Measurements from ENCODE around the gene MUC3A.
"Not testable (repeated sequence)": the region's sequence is repeated elsewhere in the genome, so short reads cannot be mapped to it uniquely, and the experiment has no call there.

The MUC3A gene

DNA sequence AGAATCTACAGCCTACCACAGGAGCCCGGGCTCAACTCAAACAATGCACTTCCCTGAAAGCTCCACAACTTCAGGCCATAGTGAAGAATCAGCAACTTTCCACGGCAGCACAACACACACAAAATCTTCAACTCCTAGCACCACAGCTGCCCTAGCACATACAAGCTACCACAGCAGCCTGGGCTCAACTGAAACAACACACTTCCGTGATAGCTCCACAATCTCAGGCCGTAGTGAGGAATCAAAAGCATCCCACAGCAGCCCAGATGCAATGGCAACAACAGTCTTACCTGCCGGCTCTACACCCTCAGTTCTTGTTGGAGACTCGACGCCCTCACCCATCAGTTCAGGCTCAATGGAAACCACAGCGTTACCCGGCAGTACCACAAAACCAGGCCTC lies 42.3 kb downstream of the MUC3A start:
- DNase-seq (ENCODE audit: low read depth) = no peak
- H3K4me3 ChIP-seq (ENCODE audit: low read depth, low read length) = no peak overlapping the region
- TF ChIP-seq, protein P1, sequence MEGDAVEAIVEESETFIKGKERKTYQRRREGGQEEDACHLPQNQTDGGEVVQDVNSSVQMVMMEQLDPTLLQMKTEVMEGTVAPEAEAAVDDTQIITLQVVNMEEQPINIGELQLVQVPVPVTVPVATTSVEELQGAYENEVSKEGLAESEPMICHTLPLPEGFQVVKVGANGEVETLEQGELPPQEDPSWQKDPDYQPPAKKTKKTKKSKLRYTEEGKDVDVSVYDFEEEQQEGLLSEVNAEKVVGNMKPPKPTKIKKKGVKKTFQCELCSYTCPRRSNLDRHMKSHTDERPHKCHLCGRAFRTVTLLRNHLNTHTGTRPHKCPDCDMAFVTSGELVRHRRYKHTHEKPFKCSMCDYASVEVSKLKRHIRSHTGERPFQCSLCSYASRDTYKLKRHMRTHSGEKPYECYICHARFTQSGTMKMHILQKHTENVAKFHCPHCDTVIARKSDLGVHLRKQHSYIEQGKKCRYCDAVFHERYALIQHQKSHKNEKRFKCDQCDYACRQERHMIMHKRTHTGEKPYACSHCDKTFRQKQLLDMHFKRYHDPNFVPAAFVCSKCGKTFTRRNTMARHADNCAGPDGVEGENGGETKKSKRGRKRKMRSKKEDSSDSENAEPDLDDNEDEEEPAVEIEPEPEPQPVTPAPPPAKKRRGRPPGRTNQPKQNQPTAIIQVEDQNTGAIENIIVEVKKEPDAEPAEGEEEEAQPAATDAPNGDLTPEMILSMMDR (IDR thresholded peaks at IDR 0.05; ENCODE audit: low read depth, low read length, missing control alignments) = no peak

DNA sequence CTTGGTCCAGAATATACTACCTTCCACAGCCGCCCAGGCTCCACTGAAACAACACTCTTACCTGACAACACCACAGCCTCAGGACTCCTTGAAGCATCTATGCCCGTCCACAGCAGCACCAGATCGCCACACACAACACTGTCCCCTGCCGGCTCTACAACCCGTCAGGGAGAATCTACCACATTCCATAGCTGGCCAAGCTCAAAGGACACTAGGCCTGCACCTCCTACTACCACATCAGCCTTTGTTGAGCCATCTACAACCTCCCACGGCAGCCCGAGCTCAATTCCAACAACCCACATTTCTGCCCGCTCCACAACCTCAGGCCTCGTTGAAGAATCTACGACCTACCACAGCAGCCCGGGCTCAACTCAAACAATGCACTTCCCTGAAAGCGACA lies 42.9 kb downstream of the MUC3A start:
- DNase-seq (ENCODE audit: low read depth); H3K4me3 ChIP-seq (ENCODE audit: low read depth, low read length): not testable (repeated sequence)

DNA sequence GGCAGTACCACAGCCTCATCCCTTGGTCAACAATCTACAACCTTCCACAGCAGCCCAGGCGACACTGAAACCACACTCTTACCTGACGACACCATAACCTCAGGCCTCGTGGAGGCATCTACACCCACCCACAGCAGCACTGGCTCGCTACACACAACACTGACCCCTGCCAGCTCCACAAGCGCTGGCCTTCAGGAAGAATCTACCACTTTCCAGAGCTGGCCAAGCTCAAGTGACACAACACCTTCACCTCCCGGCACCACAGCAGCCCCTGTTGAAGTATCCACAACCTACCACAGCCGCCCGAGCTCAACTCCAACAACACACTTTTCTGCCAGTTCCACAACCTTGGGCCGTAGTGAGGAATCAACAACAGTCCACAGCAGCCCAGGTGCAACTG lies 45.3 kb downstream of the MUC3A start:
- not testable (repeated sequence) for H3K4me3 ChIP-seq (ENCODE audit: low read depth, low read length); DNase-seq (ENCODE audit: low read depth)

DNA sequence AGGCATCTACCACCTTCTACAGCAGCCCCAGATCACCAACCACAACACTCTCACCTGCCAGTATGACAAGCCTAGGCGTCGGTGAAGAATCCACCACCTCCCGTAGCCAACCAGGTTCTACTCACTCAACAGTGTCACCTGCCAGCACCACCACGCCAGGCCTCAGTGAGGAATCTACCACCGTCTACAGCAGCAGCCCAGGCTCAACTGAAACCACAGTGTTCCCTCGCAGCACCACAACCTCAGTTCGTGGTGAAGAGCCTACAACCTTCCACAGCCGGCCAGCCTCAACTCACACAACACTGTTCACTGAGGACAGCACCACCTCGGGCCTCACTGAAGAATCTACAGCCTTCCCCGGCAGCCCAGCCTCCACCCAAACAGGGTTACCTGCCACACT lies 49.2 kb downstream of the MUC3A start:
- not testable (repeated sequence) for DNase-seq (ENCODE audit: low read depth); H3K4me3 ChIP-seq (ENCODE audit: low read depth, low read length)

DNA sequence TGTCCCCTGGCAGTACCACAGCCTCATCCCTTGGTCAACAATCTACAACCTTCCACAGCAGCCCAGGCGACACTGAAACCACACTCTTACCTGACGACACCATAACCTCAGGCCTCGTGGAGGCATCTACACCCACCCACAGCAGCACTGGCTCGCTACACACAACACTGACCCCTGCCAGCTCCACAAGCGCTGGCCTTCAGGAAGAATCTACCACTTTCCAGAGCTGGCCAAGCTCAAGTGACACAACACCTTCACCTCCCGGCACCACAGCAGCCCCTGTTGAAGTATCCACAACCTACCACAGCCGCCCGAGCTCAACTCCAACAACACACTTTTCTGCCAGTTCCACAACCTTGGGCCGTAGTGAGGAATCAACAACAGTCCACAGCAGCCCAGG lies 50.0 kb downstream of the MUC3A start:
- H3K4me3 ChIP-seq (ENCODE audit: low read depth, low read length); DNase-seq (ENCODE audit: low read depth): not testable (repeated sequence)

DNA sequence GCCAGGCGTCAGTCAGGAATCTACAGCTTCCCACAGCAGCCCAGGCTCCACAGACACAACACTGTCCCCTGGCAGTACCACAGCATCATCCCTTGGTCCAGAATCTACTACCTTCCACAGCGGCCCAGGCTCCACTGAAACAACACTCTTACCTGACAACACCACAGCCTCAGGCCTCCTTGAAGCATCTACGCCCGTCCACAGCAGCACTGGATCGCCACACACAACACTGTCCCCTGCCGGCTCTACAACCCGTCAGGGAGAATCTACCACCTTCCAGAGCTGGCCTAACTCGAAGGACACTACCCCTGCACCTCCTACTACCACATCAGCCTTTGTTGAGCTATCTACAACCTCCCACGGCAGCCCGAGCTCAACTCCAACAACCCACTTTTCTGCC lies 50.7 kb downstream of the MUC3A start:
- DNase-seq (ENCODE audit: low read depth); H3K4me3 ChIP-seq (ENCODE audit: low read depth, low read length): not testable (repeated sequence)

DNA sequence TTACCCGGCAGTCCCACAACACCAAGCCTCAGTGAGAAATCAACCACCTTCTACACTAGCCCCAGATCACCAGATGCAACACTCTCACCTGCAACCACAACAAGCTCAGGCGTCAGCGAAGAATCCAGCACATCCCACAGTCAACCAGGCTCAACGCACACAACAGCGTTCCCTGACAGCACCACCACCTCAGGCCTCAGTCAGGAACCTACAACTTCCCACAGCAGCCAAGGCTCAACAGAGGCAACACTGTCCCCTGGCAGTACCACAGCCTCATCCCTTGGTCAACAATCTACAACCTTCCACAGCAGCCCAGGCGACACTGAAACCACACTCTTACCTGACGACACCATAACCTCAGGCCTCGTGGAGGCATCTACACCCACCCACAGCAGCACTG lies 53.0 kb downstream of the MUC3A start:
- DNase-seq (ENCODE audit: low read depth); H3K4me3 ChIP-seq (ENCODE audit: low read depth, low read length): not testable (repeated sequence)

DNA sequence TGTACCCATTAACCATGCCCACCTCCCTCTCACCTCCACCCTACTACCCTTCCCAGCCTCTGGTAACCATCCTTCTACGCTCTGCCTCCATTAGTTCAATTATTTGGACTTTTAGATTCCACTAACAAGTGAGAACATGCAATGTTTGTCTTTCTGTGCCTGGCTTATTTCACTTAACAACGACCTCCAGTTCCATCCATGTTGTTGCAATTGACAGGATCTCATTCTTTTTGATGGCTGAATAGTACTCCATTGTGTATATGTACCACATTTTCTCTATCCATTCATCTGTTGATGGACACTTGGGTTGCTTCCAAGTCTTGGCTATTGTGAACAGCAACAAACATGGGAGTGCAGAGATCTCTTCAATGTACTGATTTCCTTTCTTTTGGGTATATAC lies 58.0 kb downstream of the MUC3A start:
- not testable (repeated sequence) for DNase-seq (ENCODE audit: low read depth); H3K4me3 ChIP-seq (ENCODE audit: low read depth, low read length)

DNA sequence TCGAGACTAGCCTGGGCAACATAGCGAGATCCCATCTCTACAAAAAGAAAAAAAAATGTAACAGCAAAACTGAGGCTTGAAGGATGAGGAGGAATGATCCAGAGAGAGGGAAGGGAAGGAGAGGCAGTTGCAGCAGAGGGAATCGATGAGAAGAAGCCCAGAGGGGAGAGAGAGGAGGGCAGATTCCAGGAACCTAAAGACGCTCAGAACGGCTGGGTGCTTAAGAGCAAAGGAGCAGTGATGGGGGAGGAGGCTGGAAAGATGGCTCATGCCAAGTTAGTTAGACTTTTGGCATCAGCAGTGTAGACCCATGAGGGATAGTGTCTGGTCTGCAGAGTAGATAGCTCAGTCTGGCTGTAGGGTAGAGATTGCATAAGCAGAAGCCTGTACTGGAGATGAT lies 60.3 kb downstream of the MUC3A start:
- no peak for DNase-seq (ENCODE audit: low read depth)
- TF ChIP-seq, protein P1 (IDR thresholded peaks at IDR 0.05; ENCODE audit: low read depth, low read length, missing control alignments) = no peak
- no peak overlapping the region for H3K4me3 ChIP-seq (ENCODE audit: low read depth, low read length)

DNA sequence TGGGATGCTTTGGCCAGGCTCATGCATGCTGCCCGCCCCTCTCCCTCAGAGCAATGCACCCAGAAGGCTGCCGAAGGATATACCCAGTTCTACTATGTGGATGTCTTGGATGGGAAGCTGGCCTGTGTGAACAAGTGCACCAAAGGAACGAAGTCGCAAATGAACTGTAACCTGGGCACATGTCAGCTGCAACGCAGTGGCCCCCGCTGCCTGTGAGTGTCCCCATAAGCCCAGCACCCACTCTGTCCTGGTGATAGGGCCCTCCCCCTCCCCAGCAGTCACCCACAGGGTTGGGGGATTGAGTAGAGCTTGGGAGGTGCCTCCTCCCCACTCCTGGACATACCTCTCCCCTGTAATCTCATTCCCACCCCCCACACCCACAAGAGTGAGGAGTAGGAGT lies 63.6 kb downstream of the MUC3A start:
- H3K4me3 ChIP-seq (ENCODE audit: low read depth, low read length) = no peak overlapping the region
- no peak for DNase-seq (ENCODE audit: low read depth)
- TF ChIP-seq, protein P1 (IDR thresholded peaks at IDR 0.05; ENCODE audit: low read depth, low read length, missing control alignments) = no peak

DNA sequence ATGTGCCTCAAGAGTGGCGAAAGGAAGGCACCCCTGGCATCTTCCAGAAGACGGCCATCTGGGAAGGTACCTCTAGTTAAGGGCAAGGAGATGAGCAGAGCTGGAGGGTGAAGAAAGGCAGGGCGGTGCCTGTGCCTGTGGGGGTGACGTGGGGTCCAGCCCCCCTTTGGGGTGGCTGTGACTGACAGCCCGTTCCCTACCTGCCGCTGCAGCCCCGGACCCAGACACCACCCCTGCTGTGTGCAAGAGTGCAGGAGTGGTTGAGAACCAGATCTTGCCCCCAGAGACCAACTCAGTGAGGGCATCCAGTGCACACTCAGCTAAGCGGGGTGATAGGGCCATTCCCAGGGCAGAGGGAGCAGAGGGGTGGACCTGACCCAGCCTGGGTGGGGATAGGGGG lies 66.3 kb downstream of the MUC3A start:
- DNase-seq (ENCODE audit: low read depth) = no peak
- TF ChIP-seq, protein P1 (IDR thresholded peaks at IDR 0.05; ENCODE audit: low read depth, low read length, missing control alignments) = no peak
- H3K4me3 ChIP-seq (ENCODE audit: low read depth, low read length) = no peak overlapping the region
